Inflammatory macrophage treated with lipopolysaccharide for 1 hour (primary cell): Measurements from ENCODE around the gene MRGPRX3.

Experiments
- DNase-seq, 2 donors: peaks; one replicate each; pipeline ENCODE4 v3.0.0-alpha.2; 2020 to 2022

Gene MRGPRX3

GRCh38 chr11:18171377-18172000 lies 39.1 kb downstream of the MRGPRX3 start:
- DNase-seq: peak; percentile 4 to 20

GRCh38 chr11:18172666-18173065 lies 40.3 kb downstream of the MRGPRX3 start, which contains the start of gene MRGPRX4:
Gene MRGPRX4 (plus strand): TSS chr11:18172837. CDS start chr11:18173257, 420 bp downstream.
- no peak for DNase-seq

GRCh38 chr11:18173225-18173866 lies 41.0 kb downstream of the MRGPRX3 start:
- no peak for DNase-seq
